Measurements from ENCODE around the gene AP3S2.
A peak's percentile ranks its signal among the peaks of the same experiment; 100 is the strongest.
"Not testable (repeated sequence)": the region's sequence is repeated elsewhere in the genome, so short reads cannot be mapped to it uniquely, and the experiment has no call there.

Gene AP3S2

DNA sequence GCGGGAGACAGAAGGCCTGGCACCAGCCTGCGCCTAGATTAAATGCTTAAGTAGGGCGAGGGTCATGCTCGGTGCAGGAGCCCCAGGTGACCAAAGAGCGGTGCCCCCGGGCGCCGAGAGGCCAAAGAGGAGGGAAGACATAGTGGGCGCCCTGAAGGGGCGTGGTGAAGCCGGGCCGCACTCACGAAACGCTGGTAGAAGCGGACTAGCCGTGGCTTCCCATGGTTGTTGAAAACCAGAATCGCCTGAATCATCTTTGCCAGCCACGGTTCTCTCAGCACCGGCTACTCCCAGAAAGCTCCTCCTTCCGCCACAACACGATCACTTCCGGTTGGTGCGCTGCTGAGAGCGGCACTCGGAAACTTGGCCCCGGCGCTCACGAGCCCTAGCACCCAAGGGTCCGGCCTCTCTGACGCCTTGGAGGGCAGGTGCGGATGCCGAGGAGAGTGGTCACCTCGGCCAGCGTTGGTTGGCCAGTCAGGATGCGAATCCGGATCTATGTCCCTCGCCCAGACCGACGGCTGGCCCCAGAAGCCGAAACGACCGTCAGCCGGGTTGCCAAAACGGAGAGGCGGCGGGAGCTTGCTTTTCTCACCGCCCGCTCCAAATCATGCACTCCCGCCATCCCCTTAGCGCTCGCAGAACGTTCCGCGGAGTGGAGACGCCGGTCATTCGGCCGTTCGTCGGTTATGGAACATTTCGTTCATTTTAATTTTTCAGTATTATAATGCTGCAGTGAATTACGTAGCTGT lies at the start of gene AP3S2:
Gene AP3S2 (minus strand): TSS at position 299 of the 752 bp plus-strand sequence. CDS start 45 bp downstream, at position 254.
- DNase-seq = peak; percentile 94

- DNase-seq = no peak
Observed at GRCh38 chr15:89939910-89940309, 46.1 kb upstream of the AP3S2 start.

GRCh38 chr15:89939377-89939776 lies 45.6 kb upstream of the AP3S2 start:
- not testable (repeated sequence) for DNase-seq

GRCh38 chr15:89937365-89938350 lies 43.9 kb upstream of the AP3S2 start:
- DNase-seq = no peak

DNA sequence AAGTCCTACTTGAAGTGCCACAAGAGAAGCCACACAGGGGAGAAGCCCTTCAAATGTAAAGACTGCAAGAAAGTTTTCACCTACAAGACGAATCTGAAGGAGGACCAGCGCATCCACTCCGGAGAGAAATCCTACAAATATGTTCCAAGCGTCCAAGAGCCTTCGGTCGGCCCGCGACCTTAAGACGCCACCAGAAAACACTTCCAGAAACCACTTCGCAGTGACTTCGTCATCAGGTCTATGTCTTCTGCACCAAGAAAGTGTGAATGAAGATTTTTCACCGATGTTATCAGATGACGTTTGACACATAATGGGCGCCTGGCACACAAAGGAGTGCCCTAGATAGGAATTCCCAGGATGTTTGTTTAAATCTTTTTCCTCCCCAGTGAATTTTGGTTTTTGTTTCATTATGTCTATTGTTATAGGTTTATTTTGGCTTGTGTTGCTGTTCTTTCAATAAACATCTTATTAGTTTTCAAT lies 43.0 kb upstream of the AP3S2 start:
- no peak for DNase-seq

DNA sequence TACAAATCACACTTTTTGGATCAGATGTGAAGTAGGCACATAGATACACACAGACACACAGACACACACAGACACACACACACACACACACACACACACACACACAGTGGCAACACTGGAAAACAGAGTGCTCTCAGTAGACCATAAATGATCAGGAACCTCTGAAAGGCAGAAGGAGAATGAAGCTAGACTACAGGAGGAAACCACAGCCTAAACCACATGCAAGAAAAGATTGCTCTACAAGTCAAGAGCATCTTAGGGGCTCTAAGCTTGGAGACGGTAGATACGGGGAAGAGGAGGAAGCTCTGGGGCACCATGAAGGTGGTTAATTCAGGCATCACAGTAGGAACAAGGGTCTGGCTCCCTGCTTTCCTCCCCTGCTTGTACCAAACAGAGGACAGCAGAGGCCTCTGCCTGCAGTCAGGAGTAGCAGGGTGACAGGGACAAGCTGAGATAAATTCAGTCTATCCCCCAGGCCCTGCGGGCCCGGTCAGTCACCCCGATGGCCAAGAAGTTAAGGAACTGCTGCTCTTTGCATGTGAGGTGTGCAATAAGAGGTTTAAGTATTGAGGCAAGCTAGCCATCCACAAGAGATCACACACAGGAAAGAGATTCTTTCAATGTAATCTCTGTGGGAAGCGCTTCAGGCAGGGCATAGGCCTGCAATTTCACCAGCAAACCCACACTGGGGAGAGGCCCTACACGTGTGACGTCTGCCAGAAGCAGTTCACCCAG lies 42.4 kb upstream of the AP3S2 start:
- DNase-seq = no peak

- no peak for DNase-seq
Observed at GRCh38 chr15:89932880-89933279, 39.1 kb upstream of the AP3S2 start.

DNA sequence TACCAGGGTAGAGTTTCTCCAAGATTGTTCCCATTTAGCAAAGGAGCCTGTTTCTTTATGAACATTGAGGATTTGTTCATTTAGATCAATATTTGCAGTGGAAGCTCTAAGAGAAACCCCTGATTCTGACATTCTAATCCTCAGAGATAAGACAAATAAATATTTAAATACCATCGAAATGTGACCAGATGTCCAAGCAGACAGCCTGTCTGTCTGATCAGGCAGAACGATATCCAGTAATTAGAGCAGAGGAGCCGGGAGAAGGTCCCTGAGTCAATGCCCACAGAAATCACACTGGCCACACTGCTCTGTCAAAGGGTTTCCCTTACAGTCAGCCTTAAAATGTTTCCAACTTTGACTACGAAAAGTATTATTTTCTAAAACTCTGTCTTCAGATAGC lies 34.6 kb upstream of the AP3S2 start:
- peak; percentile 36 for DNase-seq

GRCh38 chr15:89926158-89926557 lies 32.4 kb upstream of the AP3S2 start:
- DNase-seq = no peak

GRCh38 chr15:89917442-89918101 lies 23.8 kb upstream of the AP3S2 start:
- no peak for DNase-seq

GRCh38 chr15:89916660-89917059 lies 22.9 kb upstream of the AP3S2 start:
- no peak for DNase-seq

DNA sequence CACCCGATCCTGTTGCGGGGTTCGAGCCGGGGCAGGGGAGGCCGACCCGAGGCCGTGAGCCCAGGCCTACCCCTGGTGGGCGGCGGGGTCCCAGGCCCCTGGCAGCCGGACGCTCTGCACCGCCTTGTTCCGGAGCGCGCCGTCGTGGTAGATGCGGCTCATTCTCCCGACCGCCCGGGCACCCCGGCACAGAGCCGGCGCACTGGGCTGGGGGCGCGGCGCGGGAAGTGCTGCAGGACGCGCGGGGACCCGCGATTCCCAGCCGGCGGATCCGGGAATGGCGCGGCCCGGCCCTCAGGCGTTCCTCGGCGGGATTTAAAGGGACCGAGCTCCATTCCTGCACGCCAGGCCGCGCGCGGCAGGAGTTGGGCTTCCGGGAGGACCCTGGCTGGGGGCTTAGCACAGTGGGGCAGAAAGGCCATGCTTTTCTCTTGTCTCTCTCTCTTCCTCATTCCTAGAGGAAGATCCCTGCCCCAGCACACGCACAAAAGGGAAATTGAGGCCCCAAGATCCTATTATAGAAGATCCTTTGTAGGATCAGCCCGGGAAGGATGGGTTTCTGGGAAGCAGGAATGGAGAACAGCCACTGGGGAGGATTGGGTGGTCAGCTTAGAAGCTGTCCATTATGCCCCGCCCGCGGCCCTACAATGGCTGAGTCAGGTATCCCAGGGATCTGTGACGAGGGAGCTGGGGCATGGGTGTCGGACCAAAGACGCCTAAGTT lies 19.0 kb upstream of the AP3S2 start, which contains the start of gene ARPIN:
Gene ARPIN (minus strand): TSS at position 279 of the 723 bp plus-strand sequence. CDS start 117 bp downstream, at position 162.
- DNase-seq = peak; percentile 64

DNA sequence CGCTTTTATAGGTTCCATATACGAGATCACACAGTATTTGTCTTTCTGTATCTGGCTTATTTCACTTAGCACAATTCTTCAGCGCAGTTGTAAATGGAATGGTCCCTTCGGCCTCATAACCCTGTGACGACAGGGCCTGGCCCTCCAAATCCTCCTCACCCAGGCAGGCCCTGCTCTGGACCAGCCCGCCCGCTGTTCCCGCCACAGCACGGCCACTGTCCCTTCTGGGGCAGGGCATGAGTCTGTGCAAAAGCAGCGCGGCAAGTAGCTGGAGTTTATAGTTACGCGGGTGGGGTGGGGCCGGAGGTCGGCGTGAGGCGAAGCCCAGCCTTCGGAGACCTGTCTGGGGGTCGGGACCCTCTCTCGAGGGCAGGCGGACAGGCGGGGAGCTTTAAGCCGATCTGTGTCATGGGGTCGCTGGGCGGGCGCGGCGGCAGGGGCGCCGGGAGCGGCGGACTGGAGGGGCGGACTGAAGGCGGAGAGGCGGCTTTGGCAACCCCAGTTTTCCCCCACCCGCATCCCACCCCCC lies 18.4 kb upstream of the AP3S2 start:
- DNase-seq = no peak

DNA sequence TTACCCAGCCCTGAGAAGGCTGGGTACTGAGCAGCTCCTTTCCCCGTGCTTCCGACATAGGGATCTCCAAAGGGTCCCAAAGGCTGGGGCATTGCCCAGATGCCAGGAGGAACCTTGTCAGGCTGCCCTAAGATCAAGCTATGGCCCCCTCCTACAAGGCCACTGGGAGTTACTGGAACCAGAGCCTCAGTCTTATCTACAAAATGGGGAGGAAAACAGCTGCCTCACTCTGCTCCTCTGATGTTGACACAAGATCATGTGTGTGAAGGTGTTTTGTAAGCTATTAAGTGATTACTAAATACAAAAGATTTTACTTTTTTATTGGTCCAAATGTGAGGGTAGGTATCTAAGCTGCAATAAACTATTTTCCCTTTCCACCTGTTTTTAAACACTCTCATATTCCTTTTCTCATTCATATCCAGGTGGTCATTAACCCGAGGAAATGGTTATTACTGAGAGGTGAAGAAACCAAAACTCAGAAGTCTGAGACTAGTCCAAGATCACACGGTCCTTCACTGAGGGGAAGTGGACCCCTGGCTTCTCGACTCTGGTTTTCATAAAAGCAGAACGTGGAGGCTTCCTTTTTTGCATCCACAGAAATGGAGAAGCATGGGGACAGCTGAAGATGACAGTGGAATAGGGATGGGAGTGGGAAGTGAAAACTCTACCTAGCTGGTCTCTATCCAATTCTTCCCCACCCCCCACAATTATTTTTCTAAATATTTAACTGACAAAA lies 17.3 kb upstream of the AP3S2 start:
- no peak for DNase-seq

GRCh38 chr15:89909611-89910010 lies 15.8 kb upstream of the AP3S2 start:
- no peak for DNase-seq

- DNase-seq = no peak
Observed at GRCh38 chr15:89908226-89908625, 14.4 kb upstream of the AP3S2 start.

DNA sequence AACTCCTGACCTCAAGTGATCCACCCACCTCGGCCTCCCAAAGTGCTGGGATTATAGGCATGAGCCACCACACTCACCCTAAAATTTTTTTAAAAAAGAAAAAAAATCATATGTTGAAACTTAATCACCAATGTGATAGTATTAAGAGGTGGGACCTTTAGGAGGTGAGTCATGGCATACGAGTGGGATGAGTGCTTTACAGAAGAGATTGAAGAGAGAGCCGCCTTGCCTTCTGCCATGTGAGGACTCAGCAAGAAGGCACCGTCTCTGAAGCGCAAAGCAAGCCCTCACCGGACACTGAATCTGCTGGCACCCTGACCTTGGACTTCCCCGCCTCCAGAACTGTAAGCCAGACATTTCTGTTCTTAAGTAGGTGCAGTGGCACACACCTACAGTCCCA lies 13.5 kb upstream of the AP3S2 start:
- DNase-seq = no peak

DNA sequence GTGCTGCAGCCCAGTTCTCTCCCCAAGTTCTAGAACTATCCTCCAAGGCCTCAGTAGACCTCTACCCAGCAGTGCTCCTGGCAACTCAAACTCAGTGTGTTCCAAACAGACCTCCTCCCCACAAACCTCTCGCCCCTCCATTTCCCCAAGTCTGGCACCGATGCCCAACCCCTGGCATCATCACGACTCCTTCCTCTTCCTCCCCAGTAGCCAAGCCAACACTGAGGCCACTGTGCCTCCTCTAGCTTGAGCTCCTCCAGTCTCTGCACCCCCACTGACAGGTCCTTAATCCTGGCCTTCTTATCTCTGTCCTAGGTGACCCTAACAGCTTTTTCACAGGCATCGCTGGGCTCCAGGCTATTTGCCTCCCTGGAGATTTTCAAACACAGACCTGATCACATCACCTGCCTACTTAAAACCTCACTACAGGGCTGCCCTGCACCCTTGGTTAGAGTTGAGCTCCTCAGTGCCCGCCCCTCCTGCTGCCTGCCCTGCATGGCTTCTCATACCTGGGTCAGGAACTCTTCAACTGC lies 12.1 kb upstream of the AP3S2 start:
- DNase-seq = no peak

DNA sequence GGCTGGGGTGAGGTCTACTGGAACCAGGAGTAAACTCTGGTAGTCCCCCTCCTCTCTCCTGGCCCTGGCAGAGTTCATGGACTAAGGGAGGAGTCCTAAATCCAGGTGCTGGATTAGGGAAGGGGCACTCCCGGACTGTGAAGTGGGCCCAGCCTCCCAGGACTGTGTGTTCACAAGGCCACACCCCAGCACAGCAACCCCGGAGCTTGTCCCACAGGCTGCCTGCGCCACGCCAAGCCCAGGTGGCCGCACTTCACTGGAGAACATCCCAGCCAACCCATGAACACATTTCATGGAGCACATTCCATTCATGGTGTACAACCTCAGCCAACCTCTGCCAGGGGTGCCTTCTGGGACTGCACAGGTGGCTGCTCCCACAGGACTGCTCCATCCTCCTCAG lies 10.7 kb upstream of the AP3S2 start:
- no peak for DNase-seq

DNA sequence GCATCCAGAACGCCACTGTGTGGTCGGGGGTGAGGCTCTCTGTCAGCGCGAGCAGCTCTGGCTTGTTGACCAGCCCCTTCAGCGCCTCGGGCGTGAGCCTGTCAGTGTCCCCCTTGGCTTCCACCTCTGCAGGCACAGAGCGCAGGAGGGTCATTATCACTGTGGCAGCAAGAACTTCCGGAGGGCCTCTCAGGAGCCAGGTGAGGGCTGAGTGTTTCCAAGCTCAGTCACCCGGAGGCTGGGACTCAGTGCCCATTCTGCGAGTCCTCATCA lies 10.0 kb upstream of the AP3S2 start:
- DNase-seq = no peak
